ENCODE results near the gene CELF2.

Gene CELF2

GRCh38 chr10:11086177-11086840 lies 68.6 kb downstream of the CELF2 start:
- no peak overlapping the region for H3K4me3 ChIP-seq (ENCODE audit: low read depth, low read length)
- no peaks in the 10 kb centered on the region for H3K27me3 ChIP-seq (ENCODE audit: control insufficient read depth, insufficient read depth, low read length)
- no peaks in the 10 kb centered on the region for H3K9me3 ChIP-seq (ENCODE audit: control insufficient read depth, insufficient read depth, low read length)
- H3K4me1 ChIP-seq (ENCODE audit: control insufficient read depth, insufficient read depth, low read length), result no peaks in the 10 kb centered on the region
- no peak overlapping the region for H3K9ac ChIP-seq (ENCODE audit: low read depth, low read length)
- H3K36me3 ChIP-seq (ENCODE audit: control insufficient read depth, insufficient read depth, low read length), result no peaks in the 10 kb centered on the region
- no peak overlapping the region for H3K27ac ChIP-seq (ENCODE audit: low read depth, low read length)

- Histone ChIP-seq H3K4me3 (ENCODE audit: low read depth, low read length) (no peak overlapping the region), H3K36me3 (ENCODE audit: control insufficient read depth, insufficient read depth, low read length) (no peaks in the 10 kb centered on the region), H3K4me1 (ENCODE audit: control insufficient read depth, insufficient read depth, low read length) (no peaks in the 10 kb centered on the region), H3K9me3 (ENCODE audit: control insufficient read depth, insufficient read depth, low read length) (no peaks in the 10 kb centered on the region), H3K27me3 (ENCODE audit: control insufficient read depth, insufficient read depth, low read length) (no peaks in the 10 kb centered on the region), H3K9ac (ENCODE audit: low read depth, low read length) (no peak overlapping the region), H3K27ac (ENCODE audit: low read depth, low read length) (no peak overlapping the region)
Measured at GRCh38 chr10:11087372-11087771, 69.7 kb downstream of the CELF2 start.

DNA sequence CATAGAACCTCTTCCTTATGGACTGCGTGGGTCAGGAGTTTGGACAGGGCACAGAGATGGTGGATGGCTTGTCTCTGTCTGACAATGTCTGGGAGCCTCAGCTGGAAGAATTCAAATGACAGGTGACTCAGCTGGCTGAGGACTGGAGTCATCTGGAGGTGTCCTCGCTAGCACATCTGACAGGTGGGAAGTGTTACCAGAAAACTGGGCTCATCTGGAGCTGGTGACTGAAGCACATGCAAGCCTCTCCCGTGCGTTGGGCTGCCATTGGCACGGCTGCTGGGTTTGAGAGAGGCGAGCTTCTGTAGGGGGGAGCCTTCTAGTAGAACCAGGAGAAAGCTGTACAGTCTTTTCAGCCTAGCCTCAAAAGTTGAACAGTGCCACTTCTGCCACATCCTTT lies 71.0 kb downstream of the CELF2 start:
- Histone ChIP-seq H3K36me3 (ENCODE audit: control insufficient read depth, insufficient read depth, low read length) (no peaks in the 10 kb centered on the region), H3K27ac (ENCODE audit: low read depth, low read length) (no peak overlapping the region), H3K4me1 (ENCODE audit: control insufficient read depth, insufficient read depth, low read length) (peaks cover 4% of the 10 kb centered on the region), H3K27me3 (ENCODE audit: control insufficient read depth, insufficient read depth, low read length) (no peaks in the 10 kb centered on the region), H3K9me3 (ENCODE audit: control insufficient read depth, insufficient read depth, low read length) (no peaks in the 10 kb centered on the region), H3K4me3 (ENCODE audit: low read depth, low read length) (no peak overlapping the region), H3K9ac (ENCODE audit: low read depth, low read length) (no peak overlapping the region)

- H3K9me3 ChIP-seq (ENCODE audit: control insufficient read depth, insufficient read depth, low read length), result no peaks in the 10 kb centered on the region
- H3K9ac ChIP-seq (ENCODE audit: low read depth, low read length), result no peak overlapping the region
- no peaks in the 10 kb centered on the region for H3K36me3 ChIP-seq (ENCODE audit: control insufficient read depth, insufficient read depth, low read length)
- H3K4me1 ChIP-seq (ENCODE audit: control insufficient read depth, insufficient read depth, low read length), result peaks cover 9% of the 10 kb centered on the region
- no peaks in the 10 kb centered on the region for H3K27me3 ChIP-seq (ENCODE audit: control insufficient read depth, insufficient read depth, low read length)
- H3K4me3 ChIP-seq (ENCODE audit: low read depth, low read length), result no peak overlapping the region
- no peak overlapping the region for H3K27ac ChIP-seq (ENCODE audit: low read depth, low read length)
Measured at GRCh38 chr10:11089272-11089671, 71.6 kb downstream of the CELF2 start.

GRCh38 chr10:11091517-11092102 lies 73.9 kb downstream of the CELF2 start:
- no peak overlapping the region for H3K27ac ChIP-seq (ENCODE audit: low read depth, low read length)
- H3K9me3 ChIP-seq (ENCODE audit: control insufficient read depth, insufficient read depth, low read length), result no peaks in the 10 kb centered on the region
- H3K9ac ChIP-seq (ENCODE audit: low read depth, low read length), result no peak overlapping the region
- H3K4me1 ChIP-seq (ENCODE audit: control insufficient read depth, insufficient read depth, low read length), result peaks cover 33% of the 10 kb centered on the region
- no peaks in the 10 kb centered on the region for H3K27me3 ChIP-seq (ENCODE audit: control insufficient read depth, insufficient read depth, low read length)
- H3K36me3 ChIP-seq (ENCODE audit: control insufficient read depth, insufficient read depth, low read length), result no peaks in the 10 kb centered on the region
- H3K4me3 ChIP-seq (ENCODE audit: low read depth, low read length), result no peak overlapping the region

GRCh38 chr10:11093771-11094736 lies 76.4 kb downstream of the CELF2 start:
- H3K27ac ChIP-seq (ENCODE audit: low read depth, low read length), result peak overlapping the region; percentile 9
- H3K27me3 ChIP-seq (ENCODE audit: control insufficient read depth, insufficient read depth, low read length), result no peaks in the 10 kb centered on the region

GRCh38 chr10:11095374-11095801 lies 77.7 kb downstream of the CELF2 start:
- Histone ChIP-seq H3K36me3 (ENCODE audit: control insufficient read depth, insufficient read depth, low read length) (no peaks in the 10 kb centered on the region), H3K9ac (ENCODE audit: low read depth, low read length) (no peak overlapping the region)

More at GRCh38 chr10:11093771-11094736, 76.4 kb downstream of the CELF2 start:
- Histone ChIP-seq H3K4me3 (ENCODE audit: low read depth, low read length) (no peak overlapping the region; the same call in 1 of the 2 replicates), H3K9me3 (ENCODE audit: control insufficient read depth, insufficient read depth, low read length) (no peaks in the 10 kb centered on the region), H3K4me1 (ENCODE audit: control insufficient read depth, insufficient read depth, low read length) (peaks cover 41% of the 10 kb centered on the region), H3K9ac (ENCODE audit: low read depth, low read length) (no peak overlapping the region), H3K36me3 (ENCODE audit: control insufficient read depth, insufficient read depth, low read length) (no peaks in the 10 kb centered on the region)

GRCh38 chr10:11096422-11096821 lies 78.8 kb downstream of the CELF2 start:
- peak overlapping the region; percentile 3 for H3K27ac ChIP-seq (ENCODE audit: low read depth, low read length)
- H3K36me3 ChIP-seq (ENCODE audit: control insufficient read depth, insufficient read depth, low read length), result no peaks in the 10 kb centered on the region
- no peaks in the 10 kb centered on the region for H3K9me3 ChIP-seq (ENCODE audit: control insufficient read depth, insufficient read depth, low read length)
- no peaks in the 10 kb centered on the region for H3K27me3 ChIP-seq (ENCODE audit: control insufficient read depth, insufficient read depth, low read length)
- H3K4me1 ChIP-seq (ENCODE audit: control insufficient read depth, insufficient read depth, low read length), result peaks cover 41% of the 10 kb centered on the region
- H3K4me3 ChIP-seq (ENCODE audit: low read depth, low read length), result peak overlapping the region; percentile 3; the same call in 1 of the 2 replicates
- peak overlapping the region; percentile 0; the same call in 1 of the 2 replicates for H3K9ac ChIP-seq (ENCODE audit: low read depth, low read length)

More at GRCh38 chr10:11095374-11095801, 77.7 kb downstream of the CELF2 start:
- H3K4me1 ChIP-seq (ENCODE audit: control insufficient read depth, insufficient read depth, low read length), result peaks cover 41% of the 10 kb centered on the region
- H3K27me3 ChIP-seq (ENCODE audit: control insufficient read depth, insufficient read depth, low read length), result no peaks in the 10 kb centered on the region
- H3K4me3 ChIP-seq (ENCODE audit: low read depth, low read length), result no peak overlapping the region
- peak overlapping the region; percentile 2 for H3K27ac ChIP-seq (ENCODE audit: low read depth, low read length)
- H3K9me3 ChIP-seq (ENCODE audit: control insufficient read depth, insufficient read depth, low read length), result no peaks in the 10 kb centered on the region

GRCh38 chr10:11097686-11098085 lies 80.0 kb downstream of the CELF2 start:
- Histone ChIP-seq H3K36me3 (ENCODE audit: control insufficient read depth, insufficient read depth, low read length) (no peaks in the 10 kb centered on the region), H3K9ac (ENCODE audit: low read depth, low read length) (no peak overlapping the region), H3K27ac (ENCODE audit: low read depth, low read length) (no peak overlapping the region), H3K9me3 (ENCODE audit: control insufficient read depth, insufficient read depth, low read length) (no peaks in the 10 kb centered on the region), H3K4me1 (ENCODE audit: control insufficient read depth, insufficient read depth, low read length) (peaks cover 41% of the 10 kb centered on the region), H3K4me3 (ENCODE audit: low read depth, low read length) (no peak overlapping the region), H3K27me3 (ENCODE audit: control insufficient read depth, insufficient read depth, low read length) (no peaks in the 10 kb centered on the region)

DNA sequence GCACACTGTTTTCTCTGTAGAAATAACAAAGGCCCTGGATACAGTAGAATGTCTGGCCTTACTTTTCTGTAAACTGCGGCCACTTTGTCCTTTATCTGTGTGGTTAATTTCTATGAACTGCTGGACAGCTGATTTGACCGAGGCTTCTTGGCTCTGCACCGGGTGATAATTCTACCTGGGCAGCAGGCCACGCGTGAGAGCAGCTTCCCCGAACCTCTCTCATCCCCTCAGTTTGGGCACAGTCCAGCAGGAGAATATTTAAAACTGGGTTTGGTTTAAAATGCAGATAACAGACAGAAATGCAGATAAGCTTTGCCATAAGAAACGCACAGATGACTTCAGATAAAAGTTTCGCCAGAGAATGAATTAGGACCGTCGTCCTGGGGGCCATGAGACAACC lies 81.0 kb downstream of the CELF2 start:
- Histone ChIP-seq H3K9me3 (ENCODE audit: control insufficient read depth, insufficient read depth, low read length) (no peaks in the 10 kb centered on the region), H3K27me3 (ENCODE audit: control insufficient read depth, insufficient read depth, low read length) (no peaks in the 10 kb centered on the region), H3K9ac (ENCODE audit: low read depth, low read length) (no peak overlapping the region), H3K4me1 (ENCODE audit: control insufficient read depth, insufficient read depth, low read length) (peaks cover 38% of the 10 kb centered on the region), H3K4me3 (ENCODE audit: low read depth, low read length) (no peak overlapping the region), H3K27ac (ENCODE audit: low read depth, low read length) (no peak overlapping the region), H3K36me3 (ENCODE audit: control insufficient read depth, insufficient read depth, low read length) (no peaks in the 10 kb centered on the region)

Measured in HUES48 (cell line).